Activated effector memory CD4-positive, alpha-beta T cell treated with Interleukin-2 at 50 U/mL for 16 hours (primary cell): Measurements from ENCODE around the gene CASKIN1.
"Not testable (repeated sequence)": the region's sequence is repeated elsewhere in the genome, so short reads cannot be mapped to it uniquely, and the experiment has no call there.

Source experiments
- DNase-seq: peaks from one replicate; pipeline ENCODE4 v3.0.0-alpha.2; 2020

Gene CASKIN1

GRCh38 chr16:2210009-2210332 lies 13.6 kb upstream of the CASKIN1 start:
- no peak for DNase-seq

- DNase-seq: no peak
Observed at GRCh38 chr16:2209258-2210008, 13.0 kb upstream of the CASKIN1 start.

GRCh38 chr16:2208772-2209171 lies 12.4 kb upstream of the CASKIN1 start:
- DNase-seq: no peak

GRCh38 chr16:2208308-2208707 lies 11.9 kb upstream of the CASKIN1 start:
- no peak for DNase-seq

- DNase-seq: no peak
Observed at GRCh38 chr16:2207872-2208271, 11.5 kb upstream of the CASKIN1 start.

- DNase-seq: no peak
Observed at GRCh38 chr16:2206780-2207433, 10.5 kb upstream of the CASKIN1 start.

- no peak for DNase-seq
Observed at GRCh38 chr16:2206420-2206779, 10.0 kb upstream of the CASKIN1 start.

GRCh38 chr16:2205967-2206313 lies 9.5 kb upstream of the CASKIN1 start:
- DNase-seq: no peak

GRCh38 chr16:2205104-2205966 lies 8.9 kb upstream of the CASKIN1 start, which contains the start of gene MLST8:
TSS of gene MLST8 (plus strand) at chr16:2205454. CDS start at chr16:2206086, 632 bp downstream.
- peak; percentile 90 for DNase-seq

- no peak for DNase-seq
Observed at GRCh38 chr16:2204416-2205103, 8.2 kb upstream of the CASKIN1 start.

- not testable (repeated sequence) for DNase-seq
Observed at GRCh38 chr16:2203119-2203688, 6.8 kb upstream of the CASKIN1 start.

- DNase-seq: no peak
Observed at GRCh38 chr16:2200313-2200712, 3.9 kb upstream of the CASKIN1 start.

- no peak for DNase-seq
Observed at GRCh38 chr16:2199621-2200139, 3.3 kb upstream of the CASKIN1 start.

GRCh38 chr16:2199095-2199494 lies 2.7 kb upstream of the CASKIN1 start:
- DNase-seq: no peak

GRCh38 chr16:2198283-2198682 lies 1.9 kb upstream of the CASKIN1 start:
- no peak for DNase-seq

- DNase-seq: no peak
Observed at GRCh38 chr16:2197765-2198164, 1.4 kb upstream of the CASKIN1 start.

GRCh38 chr16:2196981-2197511 lies 641 bp upstream of the CASKIN1 start:
- DNase-seq: no peak

GRCh38 chr16:2195322-2196161 lies 863 bp downstream of the CASKIN1 start:
- no peak for DNase-seq

GRCh38 chr16:2194852-2195321 lies 1.5 kb downstream of the CASKIN1 start:
- DNase-seq: peak; percentile 34

- DNase-seq: no peak
Observed at GRCh38 chr16:2194166-2194834, 2.1 kb downstream of the CASKIN1 start.

GRCh38 chr16:2191446-2191706 lies 5.0 kb downstream of the CASKIN1 start:
- no peak for DNase-seq
